Lower leg skin (tissue), 3 donors: ENCODE data around the gene SHMT1.

Experiments used
- POLR2A ChIP-seq, 2 donors: fragments of 450-650 bp; IDR thresholded peaks; one replicate each; pipeline ENCODE4 v1.6.1; 2016 to 2017; ENCODE audit warnings: antibody characterized with exemption in 2 of 2, mild to moderate bottlenecking in 1 of 2, moderate library complexity in 1 of 2
- TF ChIP-seq, protein P1 (sequence below), 3 donors: fragments of 450-650 bp; IDR thresholded peaks; one replicate each; pipeline ENCODE4 v1.5.1; 2016; ENCODE audit warnings: antibody characterized with exemption in 3 of 3, mild to moderate bottlenecking in 3 of 3, moderate library complexity in 2 of 3

DNA sequence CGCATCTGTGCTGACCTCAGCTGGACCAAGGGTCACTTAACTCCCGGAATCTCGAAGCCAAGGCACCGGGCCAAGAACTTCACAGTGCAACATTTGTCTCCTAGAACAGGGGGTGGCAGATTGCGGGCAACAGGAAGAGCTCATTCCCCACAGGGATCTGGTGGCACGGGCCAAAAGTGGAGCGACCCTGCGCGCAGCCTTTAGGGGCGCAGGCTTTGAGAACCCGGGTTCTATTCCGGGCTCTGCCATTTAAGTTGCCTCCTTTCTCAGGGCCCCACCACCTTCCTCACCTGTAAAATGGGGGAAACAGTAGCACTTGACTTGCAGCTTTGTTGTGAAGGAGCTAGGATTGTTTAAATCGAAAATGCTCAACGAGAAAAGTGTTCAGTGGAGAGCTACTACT, 651 bp downstream of the SHMT1 start:
- TF ChIP-seq, protein P1, sequence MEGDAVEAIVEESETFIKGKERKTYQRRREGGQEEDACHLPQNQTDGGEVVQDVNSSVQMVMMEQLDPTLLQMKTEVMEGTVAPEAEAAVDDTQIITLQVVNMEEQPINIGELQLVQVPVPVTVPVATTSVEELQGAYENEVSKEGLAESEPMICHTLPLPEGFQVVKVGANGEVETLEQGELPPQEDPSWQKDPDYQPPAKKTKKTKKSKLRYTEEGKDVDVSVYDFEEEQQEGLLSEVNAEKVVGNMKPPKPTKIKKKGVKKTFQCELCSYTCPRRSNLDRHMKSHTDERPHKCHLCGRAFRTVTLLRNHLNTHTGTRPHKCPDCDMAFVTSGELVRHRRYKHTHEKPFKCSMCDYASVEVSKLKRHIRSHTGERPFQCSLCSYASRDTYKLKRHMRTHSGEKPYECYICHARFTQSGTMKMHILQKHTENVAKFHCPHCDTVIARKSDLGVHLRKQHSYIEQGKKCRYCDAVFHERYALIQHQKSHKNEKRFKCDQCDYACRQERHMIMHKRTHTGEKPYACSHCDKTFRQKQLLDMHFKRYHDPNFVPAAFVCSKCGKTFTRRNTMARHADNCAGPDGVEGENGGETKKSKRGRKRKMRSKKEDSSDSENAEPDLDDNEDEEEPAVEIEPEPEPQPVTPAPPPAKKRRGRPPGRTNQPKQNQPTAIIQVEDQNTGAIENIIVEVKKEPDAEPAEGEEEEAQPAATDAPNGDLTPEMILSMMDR (IDR thresholded peaks at IDR 0.05) = no peak
- TF ChIP-seq POLR2A (IDR thresholded peaks at IDR 0.05) = no peak
